ENCODE data around the gene IQGAP3.
A peak's percentile ranks its signal among the peaks of the same experiment; 100 is the strongest.

IQGAP3 gene

DNA sequence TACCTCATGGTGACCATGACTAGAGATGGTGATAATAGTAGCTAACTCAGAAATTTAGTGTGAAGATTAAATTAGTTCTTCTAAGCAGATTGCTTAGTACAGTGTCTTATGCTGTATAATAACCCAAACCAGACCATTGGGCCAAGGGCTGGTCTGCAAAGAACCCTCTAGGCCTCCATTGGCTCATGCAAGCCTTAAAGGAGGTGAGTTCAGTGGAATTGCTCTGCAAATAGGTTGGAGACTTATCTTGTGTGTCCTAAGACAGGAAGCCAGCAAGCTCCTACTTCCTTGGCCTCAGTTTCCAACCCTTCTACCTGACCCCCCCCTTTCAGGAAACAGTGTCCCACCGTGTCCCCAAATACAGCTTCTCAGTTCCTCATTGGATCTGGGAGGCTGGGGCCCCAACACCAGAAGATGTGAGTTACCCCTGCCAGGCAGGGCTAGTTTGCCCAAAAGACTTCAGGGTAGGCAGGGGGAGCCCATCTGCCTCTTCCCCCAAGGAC is 69.9 kb downstream of the IQGAP3 start:
- intact Hi-C loops (cut with DNase I; ENCODE audit: low total_unique reads): loop anchor here (2.0 to 5.0 kb wide), 2 partner anchors 26 to 40 kb away; no protein-coding TSS in a partner anchor
- Histone ChIP-seq H3K4me1 (peaks cover 0 to 59% (median 49%) of the 10 kb centered on the region in 4 donors), H3K4me3 (peak overlapping the region; percentile 40 to 99)

DNA sequence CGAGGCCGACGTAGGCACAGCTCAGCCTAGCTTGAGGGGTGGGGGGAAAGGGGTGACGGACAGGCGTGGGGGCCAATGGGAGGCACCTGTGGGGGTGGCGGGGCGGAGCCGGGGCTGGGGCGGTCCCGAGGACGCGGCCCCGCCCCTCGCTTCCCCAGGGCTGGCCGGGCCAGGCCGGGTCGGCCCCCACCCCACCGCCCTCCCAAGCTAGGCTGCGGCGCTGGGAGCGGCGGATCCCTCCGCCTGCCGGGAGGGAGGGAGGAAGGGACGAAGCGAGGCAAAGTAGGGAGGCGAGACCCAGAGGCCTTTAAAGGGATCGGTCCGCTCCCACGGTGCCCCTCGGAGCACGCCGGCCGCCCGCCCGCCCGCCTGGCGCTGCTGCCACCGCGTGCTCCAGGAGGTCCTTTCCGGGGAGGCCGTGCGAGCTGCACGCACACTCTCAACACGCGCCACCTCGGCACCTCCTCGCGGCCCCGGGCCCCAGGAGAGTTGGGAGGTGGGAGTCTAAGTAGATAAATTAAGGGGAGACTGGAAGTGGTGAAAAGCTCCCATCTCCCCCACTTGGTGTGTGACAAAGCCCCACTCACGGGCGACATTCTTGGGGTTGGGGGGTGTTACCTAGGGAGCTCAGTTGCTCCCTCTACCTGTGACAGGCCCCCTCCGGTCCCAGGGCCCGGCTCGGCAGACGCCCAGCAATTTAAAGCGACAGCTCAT is 71.4 kb downstream of the IQGAP3 start:
- H3K27me3 ChIP-seq: no peaks in the 10 kb centered on the region
- TF ChIP-seq, protein P1, sequence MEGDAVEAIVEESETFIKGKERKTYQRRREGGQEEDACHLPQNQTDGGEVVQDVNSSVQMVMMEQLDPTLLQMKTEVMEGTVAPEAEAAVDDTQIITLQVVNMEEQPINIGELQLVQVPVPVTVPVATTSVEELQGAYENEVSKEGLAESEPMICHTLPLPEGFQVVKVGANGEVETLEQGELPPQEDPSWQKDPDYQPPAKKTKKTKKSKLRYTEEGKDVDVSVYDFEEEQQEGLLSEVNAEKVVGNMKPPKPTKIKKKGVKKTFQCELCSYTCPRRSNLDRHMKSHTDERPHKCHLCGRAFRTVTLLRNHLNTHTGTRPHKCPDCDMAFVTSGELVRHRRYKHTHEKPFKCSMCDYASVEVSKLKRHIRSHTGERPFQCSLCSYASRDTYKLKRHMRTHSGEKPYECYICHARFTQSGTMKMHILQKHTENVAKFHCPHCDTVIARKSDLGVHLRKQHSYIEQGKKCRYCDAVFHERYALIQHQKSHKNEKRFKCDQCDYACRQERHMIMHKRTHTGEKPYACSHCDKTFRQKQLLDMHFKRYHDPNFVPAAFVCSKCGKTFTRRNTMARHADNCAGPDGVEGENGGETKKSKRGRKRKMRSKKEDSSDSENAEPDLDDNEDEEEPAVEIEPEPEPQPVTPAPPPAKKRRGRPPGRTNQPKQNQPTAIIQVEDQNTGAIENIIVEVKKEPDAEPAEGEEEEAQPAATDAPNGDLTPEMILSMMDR (IDR thresholded peaks at IDR 0.05): peak in 1 of 2 experiments; percentile 37
- peak overlapping the region; percentile 78 to 99 for H3K4me3 ChIP-seq
- intact Hi-C loops (cut with DNase I; ENCODE audit: low total_unique reads): loop anchor here (5.0 kb wide), 1 partner anchor 39 kb away; no protein-coding TSS in a partner anchor
- peaks cover 0 to 74% (median 62%) of the 10 kb centered on the region in 4 donors for H3K4me1 ChIP-seq
- peak; percentile 92 to 97 for DNase-seq
- H3K9me3 ChIP-seq: no peaks in the 10 kb centered on the region
- H3K27ac ChIP-seq: peak overlapping the region; percentile 94 to 100
- H3K36me3 ChIP-seq: peaks cover 0 to 4% (median 0%) of the 10 kb centered on the region in 3 donors

More for the DNA sequence above, 69.9 kb downstream of the IQGAP3 start:
- H3K27me3 ChIP-seq: no peaks in the 10 kb centered on the region
- H3K9me3 ChIP-seq: no peaks in the 10 kb centered on the region
- H3K36me3 ChIP-seq: peaks cover 0 to 4% (median 0%) of the 10 kb centered on the region in 3 donors
- TF ChIP-seq, protein P1 (IDR thresholded peaks at IDR 0.05): no peak
- no peak for DNase-seq
- H3K27ac ChIP-seq: peak overlapping the region; percentile 94 to 100

DNA sequence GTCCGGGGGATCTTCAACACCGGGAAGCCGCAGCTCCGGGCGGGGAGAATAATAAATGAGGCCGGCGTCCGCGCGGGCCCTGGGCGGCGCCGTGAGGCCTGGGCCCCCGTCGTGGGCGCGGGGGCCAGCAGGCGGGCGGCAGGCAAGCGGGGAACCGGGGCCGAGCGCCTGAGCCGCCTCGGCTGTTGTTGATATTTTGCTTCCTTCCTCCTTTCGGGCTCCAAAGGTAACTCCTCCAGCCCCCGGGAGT is 71.9 kb downstream of the IQGAP3 start, which contains the start of gene MEF2D:
TSS of gene MEF2D (minus strand) at position 233 of the 250 bp plus-strand sequence. CDS start 17,483 bp downstream, outside the sequence.
- Histone ChIP-seq H3K27ac (peak within 1 kb of the TSS; percentile 94 to 100), H3K4me3 (peak within 1 kb of the TSS; percentile 78 to 99), H3K9me3 (no peaks in the 10 kb centered on the region), H3K36me3 (peaks cover 0 to 4% (median 0%) of the 10 kb centered on the region in 3 donors), H3K27me3 (no peaks in the 10 kb centered on the region), H3K4me1 (peaks cover 0 to 74% (median 62%) of the 10 kb centered on the region in 4 donors)
- DNase-seq: no peak
- intact Hi-C loops (cut with DNase I; ENCODE audit: low total_unique reads): loop anchor here (5.0 kb wide), 1 partner anchor 38 kb away; no protein-coding TSS in a partner anchor
- TF ChIP-seq, protein P1 (IDR thresholded peaks at IDR 0.05): no peak

DNA sequence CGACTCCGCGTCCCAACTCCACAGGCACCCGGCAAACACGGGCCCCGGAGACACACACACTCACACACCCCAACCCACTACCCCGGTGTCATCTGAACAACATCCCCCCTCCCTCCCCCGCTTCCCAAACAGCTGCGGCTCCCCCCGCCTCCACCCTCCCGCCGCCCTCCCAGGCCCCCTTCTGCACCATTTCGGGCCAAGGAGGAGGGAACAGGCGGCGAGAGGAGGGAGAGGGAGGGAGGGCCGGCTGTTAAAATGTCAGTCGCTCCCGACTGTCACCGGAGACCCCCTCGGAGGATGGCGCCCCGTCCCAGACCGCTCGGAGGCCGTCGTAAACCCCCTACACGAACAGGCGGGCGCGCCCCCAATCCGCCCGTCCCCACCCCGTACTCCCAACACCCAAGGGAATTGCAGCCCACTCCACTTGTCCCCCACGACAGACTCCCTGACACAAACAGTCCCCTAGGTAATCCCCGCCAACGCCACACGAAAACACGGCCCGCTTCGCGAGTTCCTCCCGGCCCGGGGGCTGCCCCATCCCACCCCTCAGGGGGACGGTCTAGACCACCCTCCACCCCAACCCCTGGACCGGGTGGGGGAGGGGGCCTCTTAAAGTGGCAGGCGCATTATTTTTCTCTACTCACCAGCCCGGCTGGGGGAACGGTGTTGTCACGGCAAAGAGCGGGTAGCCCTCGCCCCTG is 72.4 kb downstream of the IQGAP3 start:
- Histone ChIP-seq H3K4me3 (peak overlapping the region; percentile 78 to 99), H3K27ac (peak overlapping the region; percentile 94 to 100), H3K36me3 (peaks cover 0 to 4% (median 4%) of the 10 kb centered on the region in 3 donors), H3K9me3 (no peaks in the 10 kb centered on the region), H3K27me3 (no peaks in the 10 kb centered on the region), H3K4me1 (peaks cover 4 to 75% (median 66%) of the 10 kb centered on the region in 4 donors)
- DNase-seq: peak; percentile 69 to 85
- intact Hi-C loops (cut with DNase I; ENCODE audit: low total_unique reads): loop anchor here (5.0 kb wide), 2 partner anchors 38 to 92 kb away; partner anchors contain the start of gene NAXE
- TF ChIP-seq, protein P1 (IDR thresholded peaks at IDR 0.05): no peak

DNA sequence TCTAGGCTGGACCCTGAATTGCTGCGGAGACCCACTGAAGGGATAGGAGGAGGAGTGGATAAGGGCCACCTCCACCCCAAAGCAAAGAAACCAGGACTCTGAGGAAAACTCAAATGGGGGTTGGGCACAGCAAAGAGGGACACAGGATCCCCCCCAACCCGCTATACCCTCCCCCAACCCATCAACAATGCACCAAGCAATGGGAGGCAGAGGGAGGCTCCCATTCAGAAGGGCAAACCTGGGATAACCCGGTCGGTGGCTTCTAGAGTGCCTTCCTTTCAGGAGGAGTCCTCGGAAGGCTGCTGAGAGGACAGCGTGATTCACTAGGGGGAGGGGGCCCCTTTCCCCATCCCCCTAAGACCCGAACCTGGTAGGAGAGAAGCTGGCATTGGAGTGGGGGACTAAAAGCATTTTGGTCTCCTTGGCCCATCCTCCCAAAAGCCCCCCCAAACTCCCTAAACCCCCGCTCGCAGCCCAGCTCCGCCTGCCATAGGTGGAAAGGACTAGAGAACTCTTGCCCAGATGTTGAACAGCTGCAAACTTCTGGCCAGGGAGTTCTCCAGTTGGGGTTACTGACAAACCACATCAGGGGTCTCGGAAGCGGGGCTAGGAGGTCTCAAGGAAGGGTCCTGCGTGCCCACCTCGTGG is 73.0 kb downstream of the IQGAP3 start:
- TF ChIP-seq, protein P1 (IDR thresholded peaks at IDR 0.05): no peak
- Histone ChIP-seq H3K27me3 (no peaks in the 10 kb centered on the region), H3K9me3 (no peaks in the 10 kb centered on the region), H3K4me3 (peak overlapping the region; percentile 78 to 99), H3K36me3 (peaks cover 0 to 11% (median 8%) of the 10 kb centered on the region in 3 donors), H3K27ac (peak overlapping the region; percentile 94 to 100), H3K4me1 (peaks cover 11 to 76% (median 68%) of the 10 kb centered on the region in 4 donors)
- DNase-seq: peak in 1 of 2 donors; percentile 68
- intact Hi-C loops (cut with DNase I; ENCODE audit: low total_unique reads): loop anchor here (5.0 kb wide), 1 partner anchor 93 kb away; the partner anchor contains the start of gene NAXE
